GM03348 (cell line): ENCODE data around the gene SLC1A2.
"Not testable (repeated sequence)": the region's sequence is repeated elsewhere in the genome, so short reads cannot be mapped to it uniquely, and the experiment has no call there.

ENCODE experiments used
- DNase-seq: peaks from one replicate; pipeline ENCODE4 v3.0.0; 2012; ENCODE audit warnings: low spot score

SLC1A2 gene

DNA sequence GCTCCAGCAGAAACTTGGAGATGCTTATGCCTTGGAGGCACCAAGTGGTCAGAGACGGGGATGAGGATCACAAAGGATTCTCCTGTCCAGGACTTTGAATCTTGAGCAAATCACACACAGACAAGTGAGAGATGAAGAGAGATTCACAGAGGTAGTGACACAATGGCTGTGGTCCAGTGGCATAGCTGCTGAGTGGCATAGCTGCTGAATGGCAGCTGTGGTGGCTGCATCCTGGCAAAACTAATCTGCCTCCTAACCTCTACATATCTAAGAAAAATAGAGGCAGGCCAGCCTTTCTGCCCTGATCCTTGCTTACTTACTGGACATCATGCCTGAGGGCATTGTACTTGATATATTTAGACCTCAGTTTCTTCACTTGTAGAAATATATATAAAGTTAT is 177.8 kb downstream of the SLC1A2 start:
- no peak for DNase-seq

DNA sequence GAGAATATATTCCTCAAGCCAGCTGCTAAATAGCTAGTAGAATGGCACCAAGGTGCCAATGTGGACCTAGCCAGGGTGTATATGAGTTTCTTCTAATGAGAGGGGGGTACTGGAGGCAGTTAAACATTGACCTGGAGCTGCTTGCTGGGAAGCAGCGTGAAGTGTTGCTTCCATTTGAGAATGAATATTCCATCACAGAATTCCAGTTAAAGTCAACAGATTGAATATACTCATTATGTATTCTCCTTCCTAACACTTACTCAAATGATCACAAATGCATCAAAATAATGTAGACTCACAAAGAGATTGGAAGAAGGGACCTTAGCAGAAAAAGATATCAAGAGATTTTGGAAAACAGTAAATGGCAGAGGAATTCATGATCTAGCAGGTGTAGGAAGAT is 178.3 kb downstream of the SLC1A2 start:
- no peak for DNase-seq

DNA sequence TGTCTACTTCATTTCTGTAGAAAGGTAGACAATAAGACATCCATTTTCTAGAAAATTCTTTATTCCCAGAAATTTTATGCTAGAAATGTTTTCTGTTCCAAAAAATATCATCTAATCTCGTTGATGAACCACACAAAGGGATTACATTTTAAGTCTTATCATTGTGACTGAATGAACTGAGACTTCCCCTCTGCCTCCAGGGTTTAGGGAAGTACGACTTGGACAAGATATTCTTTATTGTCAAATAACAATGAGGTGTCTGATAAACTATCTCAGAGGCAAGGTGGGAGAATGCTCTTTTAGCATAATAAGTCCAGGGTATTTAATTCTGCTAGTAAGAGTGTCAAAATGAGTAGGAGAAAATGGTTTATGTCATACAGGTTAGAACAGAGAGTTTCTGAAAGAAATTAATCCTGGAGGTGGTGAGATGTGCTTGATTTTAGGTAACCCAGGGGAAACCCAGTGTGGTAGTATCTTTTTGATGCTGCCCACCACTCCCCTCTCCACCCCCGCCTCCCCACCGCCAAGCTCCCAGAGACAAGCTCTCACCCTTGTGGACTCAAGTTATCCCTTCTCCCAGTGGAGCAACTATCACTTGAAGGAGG is 179.8 kb downstream of the SLC1A2 start:
- no peak for DNase-seq

DNA sequence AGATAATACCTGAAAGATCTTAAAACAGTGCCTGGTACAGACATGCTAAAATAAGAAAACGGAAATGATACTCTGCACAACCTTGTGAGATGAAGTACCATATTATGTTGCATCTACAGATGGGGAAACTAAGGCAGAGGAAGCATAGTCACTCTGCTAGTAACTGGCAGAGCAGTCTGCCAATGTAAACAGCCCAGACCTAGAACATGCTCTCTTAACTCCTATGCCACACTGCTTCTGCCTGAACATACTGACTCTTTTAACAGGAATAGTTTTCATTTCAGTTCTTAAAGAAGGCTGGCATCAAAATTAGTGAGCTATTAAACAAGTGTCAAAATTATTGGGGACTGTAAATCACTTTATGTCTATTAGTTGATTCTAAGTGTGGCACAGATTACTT is 180.5 kb downstream of the SLC1A2 start:
- DNase-seq: no peak

DNA sequence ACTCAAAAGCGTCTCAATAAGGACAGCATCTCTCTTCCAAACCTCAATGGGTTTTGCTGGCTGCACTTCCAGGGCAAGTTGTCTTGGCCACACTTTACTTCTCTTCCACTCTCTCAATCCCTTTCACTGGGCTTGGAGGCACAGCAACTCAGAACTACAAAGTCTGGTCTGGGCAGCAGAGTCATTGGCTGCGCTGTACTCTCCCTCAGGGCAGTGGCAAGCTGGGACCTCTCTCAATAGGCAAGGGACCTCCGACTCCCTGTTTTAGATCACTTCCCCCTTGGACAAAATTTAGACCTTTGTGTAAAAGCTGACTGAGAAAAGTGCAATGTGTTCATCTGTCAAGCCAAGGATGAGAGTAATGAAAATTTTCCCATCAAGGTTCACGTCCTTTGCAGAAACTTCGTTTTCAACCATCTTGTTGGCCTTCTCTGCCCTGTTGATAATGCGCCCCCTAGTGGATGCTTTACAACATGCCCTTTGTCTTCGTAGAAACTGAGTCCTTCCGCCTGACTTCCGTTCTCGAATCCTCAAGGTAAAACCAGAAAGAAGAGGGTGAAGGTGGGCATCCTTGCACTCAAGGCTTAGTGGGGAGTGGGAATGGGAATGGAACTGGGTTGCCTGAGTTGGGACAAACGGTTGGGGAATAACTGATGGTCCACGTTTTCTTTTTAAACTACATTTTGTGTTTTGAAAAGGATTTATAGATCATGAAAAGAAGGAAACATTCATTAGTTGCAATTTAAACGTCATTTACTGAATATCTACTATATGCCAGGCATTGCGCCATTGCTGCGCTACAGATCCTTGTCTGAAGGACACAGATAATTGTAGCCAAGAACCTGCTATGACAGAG is 181.3 kb downstream of the SLC1A2 start:
- no peak for DNase-seq

DNA sequence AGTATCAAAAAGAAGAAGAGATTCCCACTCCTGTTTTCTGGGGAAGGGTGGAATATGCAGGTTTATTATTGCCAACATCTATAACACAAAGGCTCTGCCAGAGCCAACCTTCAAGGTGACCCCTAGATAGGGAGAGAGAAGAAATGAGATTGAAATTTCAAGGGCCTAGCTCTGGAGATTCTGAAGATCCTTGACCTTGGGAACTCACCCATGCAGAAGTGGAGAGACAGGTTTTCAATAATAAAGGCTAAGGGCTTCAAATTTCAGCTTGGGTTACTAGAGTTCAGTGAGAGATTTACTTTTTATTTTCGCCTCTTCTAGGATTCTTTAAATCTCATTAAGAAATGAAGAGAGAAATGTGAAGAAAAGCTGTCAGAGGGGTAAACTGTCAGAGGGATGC is 182.0 kb downstream of the SLC1A2 start:
- DNase-seq: no peak

DNA sequence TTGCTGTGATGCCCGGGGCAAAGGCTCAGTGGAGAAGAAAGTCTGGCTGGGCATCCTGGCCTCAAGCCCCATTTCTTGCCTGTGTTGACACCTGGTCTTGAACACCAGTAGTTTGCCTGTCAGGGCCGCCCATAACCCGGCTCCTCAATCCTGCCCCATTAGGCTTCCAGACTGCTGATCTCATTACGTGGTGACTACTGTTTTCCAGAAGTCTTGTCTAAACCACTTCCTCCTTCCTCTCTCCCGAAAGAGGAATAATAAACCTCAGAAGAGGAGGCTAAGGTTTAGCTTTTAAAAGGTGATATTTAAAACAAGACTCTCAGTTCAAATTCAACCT is 182.7 kb downstream of the SLC1A2 start:
- peak; percentile 59 for DNase-seq

DNA sequence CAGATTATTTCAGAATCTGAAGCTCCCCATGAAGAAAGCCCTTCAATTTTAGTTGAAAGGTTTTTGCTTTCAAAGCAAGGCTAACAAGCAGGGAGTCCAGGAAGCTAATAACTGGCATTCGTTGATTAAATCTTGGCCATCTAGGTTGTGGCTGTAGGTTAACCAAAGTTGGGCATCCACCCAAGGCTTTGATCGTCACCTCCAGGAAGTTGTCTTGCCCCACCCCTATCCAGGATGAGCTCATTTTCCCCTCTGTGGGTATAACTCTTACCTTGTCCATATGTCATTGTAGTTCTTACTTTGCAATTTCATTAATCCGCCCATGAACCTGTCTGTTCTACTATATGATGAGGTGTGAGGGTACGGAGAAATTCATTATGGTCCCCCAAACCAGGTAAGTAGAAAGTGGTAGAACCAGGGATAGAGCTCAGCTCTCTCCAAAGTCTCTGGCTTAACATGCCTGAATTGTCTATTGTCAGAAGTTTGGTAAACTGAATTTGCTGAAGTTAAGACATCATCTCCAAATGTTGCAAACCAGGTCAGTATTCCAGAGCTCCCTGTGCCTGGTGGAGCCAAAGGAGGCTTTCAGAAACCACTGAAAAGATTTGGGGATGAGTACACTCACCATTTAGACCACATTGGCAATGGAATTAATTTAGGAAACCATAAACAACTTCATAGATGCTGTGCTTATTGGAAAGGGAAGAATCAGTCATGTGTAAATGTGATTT is 183.3 kb downstream of the SLC1A2 start:
- DNase-seq: peak; percentile 30

DNA sequence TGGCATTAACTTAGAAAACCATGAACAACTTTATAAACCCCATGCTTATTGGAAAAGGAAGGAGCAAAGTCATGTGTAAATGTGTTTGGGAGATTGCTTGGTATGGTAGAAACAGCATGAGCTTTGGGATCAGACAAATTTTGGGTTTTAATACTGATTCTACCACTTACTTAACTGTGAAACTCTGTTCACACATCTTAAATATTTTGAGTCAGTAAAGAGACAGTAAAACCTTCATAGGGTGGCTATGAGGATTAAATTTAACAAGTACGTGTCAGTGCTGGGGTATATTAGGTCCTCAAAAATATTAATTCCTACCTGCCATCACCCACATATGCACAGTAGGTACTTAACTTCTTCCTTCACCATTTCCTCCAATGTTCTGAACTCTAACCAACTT is 183.9 kb downstream of the SLC1A2 start:
- no peak for DNase-seq

DNA sequence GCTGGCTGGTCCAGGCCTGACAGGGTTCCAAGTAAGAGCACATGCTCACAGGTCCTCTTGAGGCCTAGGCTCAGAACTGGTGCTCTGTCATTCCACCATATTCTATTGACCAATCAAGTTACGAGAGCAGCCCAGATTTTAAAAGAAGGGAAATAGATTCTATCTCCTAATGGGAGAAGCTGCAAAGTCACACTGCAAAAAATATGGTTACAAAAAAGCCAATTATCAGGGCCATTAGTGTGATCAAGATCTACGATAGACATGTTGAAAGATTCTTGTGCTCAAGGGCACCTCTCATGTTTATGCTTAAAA is 184.2 kb downstream of the SLC1A2 start:
- DNase-seq: no peak

DNA sequence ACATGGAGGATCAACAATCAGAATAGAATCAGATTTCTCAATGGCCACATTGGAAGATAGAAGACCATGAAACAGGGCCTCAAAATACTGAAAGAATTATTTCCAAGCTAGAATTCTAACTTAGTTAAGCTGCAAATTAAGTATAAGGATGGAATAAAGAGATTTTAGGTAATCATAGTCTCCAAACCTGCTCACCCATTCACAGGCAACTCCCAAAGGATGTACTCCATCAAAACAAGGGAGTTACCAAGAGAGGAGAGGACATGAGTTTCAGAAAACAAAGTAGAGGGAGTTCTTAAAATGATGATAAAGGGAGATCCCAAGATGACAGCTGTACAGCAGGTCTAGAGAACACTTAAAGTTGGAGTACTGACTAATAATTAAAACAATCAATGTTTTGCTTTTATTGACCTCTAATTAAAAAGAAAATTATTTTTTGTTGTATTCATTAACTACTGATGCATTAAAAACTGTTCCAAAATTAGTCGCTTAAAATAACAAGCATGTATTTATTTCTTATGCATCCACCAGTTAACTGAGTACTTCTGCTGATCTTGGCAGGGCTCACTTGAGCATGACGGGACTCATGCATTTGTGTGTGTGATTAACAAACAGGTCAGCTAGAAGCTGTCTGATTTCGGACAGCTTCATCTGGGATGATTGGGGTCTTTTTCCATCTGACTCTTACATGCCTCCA is 184.8 kb downstream of the SLC1A2 start:
- no peak for DNase-seq

DNA sequence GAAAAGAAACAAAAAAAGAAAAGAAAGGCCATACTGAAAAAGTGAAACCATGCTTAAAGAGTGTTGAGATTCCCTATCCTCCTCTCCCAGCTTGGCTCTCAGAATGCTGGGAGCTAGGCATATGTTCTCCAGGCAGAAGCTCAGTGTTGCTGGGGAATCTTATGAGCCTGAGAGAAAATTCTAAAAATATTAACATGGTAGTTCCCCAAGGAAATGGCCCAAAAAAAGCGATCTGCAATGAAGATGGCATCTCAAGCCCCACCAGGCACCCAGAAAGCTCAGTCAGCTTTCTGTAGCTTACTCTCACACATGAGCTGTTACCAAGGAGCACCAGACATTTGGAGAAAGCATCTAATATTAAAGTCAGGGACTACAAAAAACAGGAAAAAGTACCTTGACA is 185.8 kb downstream of the SLC1A2 start:
- no peak for DNase-seq

DNA sequence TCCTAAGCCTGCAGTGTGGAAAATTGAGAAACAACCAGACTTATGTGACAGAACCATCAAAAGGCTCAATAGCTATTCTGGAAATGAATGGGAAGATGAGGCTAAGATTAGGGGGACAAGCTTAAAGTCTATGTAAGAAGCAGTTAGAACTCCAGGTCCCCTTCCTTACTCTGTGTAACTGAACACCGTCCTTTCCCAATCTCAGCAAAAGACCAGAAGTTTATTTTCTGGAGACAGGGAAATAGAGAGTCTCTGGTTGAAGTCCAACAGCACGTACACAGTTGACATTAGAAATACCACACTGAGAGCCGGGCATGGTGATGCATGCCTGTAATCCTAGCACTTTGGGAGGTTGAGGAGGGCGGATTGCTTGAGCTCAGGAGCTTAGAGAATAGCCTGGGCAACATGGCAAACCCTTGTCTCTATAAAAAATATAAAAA is 186.4 kb downstream of the SLC1A2 start:
- no peak for DNase-seq

DNA sequence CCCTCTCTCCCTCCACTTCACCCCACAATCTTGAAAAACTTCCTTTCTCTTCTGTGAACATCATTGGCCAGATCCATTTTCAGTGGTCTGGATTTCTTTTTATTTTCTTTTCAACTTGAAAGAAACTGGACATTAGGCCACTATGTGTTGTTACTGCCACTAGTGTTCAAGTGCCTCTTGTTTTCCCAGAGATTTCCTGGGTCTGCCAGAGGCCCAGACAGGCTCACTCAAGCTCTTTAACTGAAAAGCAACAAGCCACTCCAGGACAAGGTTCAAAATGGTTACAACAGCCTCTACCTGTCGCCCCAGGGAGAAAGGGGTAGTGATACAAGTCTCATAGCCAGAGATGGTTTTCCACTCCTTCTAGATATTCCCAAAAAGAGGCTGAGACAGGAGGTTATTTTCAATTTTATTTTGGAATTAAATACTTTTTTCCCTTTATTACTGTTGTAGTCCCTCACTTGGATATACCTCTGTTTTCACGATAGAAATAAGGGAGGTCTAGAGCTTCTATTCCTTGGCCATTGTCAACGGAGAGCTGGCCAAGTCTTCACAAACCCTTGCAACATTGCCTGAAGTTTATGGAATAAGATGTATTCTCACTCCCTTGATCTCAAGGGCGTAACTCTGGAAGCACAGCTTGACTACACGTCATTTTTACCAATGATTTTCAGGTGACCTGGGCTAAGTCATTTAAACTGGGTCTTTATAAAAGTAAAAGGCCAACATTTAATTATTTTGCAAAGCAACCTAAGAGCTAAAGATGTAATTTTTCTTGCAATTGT is 188.1 kb downstream of the SLC1A2 start:
- no peak for DNase-seq

DNA sequence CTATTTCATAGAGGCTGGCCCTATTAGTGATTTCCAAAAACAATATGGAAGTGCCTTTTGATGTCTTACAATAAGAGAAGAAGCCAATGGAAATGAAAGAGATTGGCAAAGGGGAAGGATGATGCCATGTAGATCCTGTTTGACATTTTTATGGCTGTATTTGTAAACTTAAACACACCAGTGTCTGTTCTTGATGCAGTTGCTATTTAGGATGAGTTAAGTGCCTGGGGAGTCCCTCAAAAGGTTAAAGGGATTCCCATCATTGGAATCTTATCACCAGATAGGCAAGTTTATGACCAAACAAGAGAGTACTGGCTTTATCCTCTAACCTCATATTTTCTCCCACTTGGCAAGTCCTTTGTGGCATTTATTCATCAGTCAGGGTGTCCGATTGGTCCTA is 189.0 kb downstream of the SLC1A2 start:
- no peak for DNase-seq

DNA sequence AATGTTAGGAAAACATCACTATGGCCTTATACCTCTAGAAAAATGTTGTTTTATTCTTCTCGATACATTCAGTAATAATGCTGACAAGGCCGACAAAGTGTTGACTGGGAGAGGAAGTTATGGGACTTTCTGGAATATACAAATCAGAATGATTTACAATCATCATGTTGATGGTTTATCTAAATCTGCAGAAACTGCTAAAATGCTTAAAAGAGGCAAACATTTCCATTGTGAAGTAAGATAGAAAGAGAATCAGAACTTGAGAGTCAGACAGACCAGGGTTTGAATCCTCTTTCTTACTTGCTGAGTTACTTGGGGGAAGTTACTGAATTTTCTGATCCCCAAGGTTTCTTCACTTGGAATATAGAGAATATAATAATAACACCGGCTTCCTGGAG is 191.0 kb downstream of the SLC1A2 start:
- no peak for DNase-seq

DNA sequence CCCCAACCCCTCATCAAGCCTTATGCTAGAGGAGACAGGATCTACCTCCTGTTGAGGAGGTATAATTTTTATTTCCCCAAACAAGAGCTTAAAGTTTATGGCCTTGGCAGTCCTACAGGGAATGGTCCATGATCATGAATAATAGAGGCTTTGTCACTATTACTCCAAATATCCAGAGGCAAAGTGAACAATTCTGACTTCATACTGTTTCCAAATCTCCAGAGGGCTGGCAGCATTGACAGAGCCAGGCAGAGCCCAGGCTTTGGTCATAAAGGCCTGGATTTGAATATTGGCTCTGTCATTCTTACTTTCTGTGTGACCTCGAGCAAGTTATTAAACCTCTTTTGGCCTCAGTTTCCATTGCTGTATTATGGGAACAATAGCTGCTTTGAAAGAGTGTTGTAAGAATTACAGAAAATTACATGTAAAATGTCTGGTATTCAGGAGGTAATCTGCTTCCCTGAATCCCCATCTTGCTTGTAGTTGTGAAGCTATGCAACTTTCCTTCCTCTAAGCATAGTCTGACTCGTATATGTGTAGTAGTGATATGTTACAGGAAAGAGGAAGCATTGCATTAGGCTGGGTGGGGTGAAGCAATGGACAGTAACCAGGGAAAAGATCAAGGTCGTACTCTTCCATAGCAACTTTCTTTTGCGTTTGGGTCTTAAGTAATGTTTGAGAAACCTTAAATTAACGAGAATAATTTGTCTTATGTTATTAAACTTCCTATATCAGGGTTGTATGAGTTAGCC is 191.6 kb downstream of the SLC1A2 start:
- DNase-seq: no peak

DNA sequence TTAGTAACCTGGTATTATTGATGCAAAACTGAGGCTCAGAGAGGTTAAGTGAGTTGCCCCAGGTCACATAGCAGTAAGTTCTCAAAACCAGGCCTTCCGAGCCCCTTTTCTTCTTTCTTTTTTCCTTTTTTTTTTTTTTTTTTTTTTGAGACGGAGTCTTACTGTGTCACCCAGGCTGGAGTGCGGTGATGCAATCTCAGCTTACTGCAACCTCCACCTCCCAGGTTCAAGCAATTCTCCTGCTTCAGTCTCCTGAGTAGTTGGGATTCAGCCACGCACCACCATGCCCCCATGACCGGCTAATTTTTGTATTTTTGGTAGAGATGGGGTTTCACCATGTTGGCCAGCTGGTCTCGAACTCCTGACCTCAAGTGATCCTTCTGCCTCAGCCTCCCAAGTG is 192.6 kb downstream of the SLC1A2 start:
- not testable (repeated sequence) for DNase-seq

DNA sequence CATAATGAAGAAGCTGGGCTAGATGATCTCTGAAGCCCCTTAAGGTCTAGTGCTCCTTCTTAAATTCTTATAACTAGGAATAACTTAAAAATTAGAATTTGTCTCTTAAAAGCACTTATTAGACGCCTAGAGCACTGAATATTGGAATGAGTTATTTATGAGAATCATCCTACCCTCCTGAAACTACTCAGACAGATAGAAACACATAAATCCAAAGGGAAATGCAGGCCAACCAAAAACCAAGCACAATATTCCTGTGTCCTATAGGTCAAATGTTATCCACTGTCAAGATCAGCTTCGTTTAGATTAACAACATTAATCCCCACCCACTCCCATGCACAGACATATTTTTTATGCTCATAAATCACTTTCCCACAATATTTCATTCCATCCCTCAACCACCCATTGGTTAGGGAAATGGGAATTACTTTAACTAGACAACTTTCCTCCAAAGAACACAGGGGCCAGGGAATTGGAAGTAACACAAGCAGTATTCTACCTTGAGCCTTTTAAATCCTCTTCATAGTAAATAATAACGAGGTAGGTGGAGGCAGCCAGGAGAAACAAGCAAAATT is 193.3 kb downstream of the SLC1A2 start:
- DNase-seq: no peak

DNA sequence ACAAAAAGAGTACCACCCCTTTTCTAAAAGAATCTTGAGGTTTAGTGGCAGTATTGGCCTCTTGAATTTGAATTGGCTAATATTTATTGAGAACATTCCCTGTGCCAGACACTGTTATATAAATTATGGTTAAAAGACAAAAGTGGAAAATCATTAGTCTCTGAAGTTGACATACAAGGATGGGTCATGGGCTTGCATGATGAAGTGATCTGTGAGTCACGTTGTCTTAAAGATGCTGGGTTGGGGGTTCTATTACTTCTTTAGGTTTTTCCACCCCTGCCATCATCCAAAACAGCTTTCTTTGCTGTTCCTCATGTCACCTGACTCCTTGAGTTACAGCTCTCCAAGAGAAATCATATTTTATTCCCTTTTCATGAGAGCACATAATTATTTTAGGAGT is 195.4 kb downstream of the SLC1A2 start:
- DNase-seq: no peak

DNA sequence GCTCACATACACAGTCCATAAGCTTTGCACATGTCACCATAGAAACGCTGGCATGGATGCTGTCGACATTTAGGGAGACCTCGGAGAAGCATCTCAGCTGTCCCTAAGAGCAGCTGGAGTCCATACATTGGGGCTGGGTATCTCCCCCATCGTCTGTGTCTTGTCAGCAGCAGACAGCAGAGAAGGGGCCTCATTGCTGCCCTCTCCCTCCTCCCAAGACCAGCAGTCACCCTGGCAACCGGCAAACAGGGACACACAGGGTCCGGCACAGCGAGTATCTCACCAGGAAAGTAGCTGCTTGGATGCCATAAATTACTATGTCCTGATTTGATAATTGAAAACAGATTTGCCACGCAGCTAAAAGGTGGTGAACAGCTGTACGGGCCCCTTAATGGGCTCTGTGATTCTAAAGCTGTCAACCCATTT is 196.0 kb downstream of the SLC1A2 start:
- DNase-seq: peak; percentile 25
